SK-N-SH treated with all-trans-retinoic acid at 6 μM for 48 hours (cell line): ENCODE data around the gene PHF19.

Experiments used
- CSDC2 ChIP-seq: fragments of 250-450 bp; sonication (Bioruptor Pico); IDR thresholded peaks from 2 replicates; pipeline ENCODE4 v1.5.0; 2020; ENCODE audit warnings: mild to moderate bottlenecking, moderate library complexity
- OSR1 ChIP-seq: fragments of 250-450 bp; sonication (Bioruptor Pico); IDR thresholded peaks from 2 replicates; pipeline ENCODE4 v1.8.0; 2022; ENCODE audit warnings: moderate library complexity, mild to moderate bottlenecking, inconsistent platforms
- TOX ChIP-seq: fragments of 250-450 bp; sonication (Bioruptor Pico); IDR thresholded peaks from 2 replicates; pipeline ENCODE4 v1.8.0; 2021; ENCODE audit warnings: mild to moderate bottlenecking, moderate library complexity, borderline replicate concordance
- ZFP30 ChIP-seq: fragments of 450-650 bp; formaldehyde crosslinking; IDR thresholded peaks from 2 replicates; pipeline ENCODE4 v1.5.0; 2022; ENCODE audit warnings: mild to moderate bottlenecking, moderate library complexity
- ZNF8 ChIP-seq: fragments of 450-650 bp; formaldehyde crosslinking; IDR thresholded peaks from 2 replicates; pipeline ENCODE4 v1.5.0; 2020; ENCODE audit warnings: mild to moderate bottlenecking, moderate library complexity
- TF ChIP-seq, protein P1 (sequence below): fragments of 250-450 bp; sonication (Bioruptor Pico); IDR thresholded peaks from 2 replicates; pipeline ENCODE4 v1.5.1; 2020; ENCODE audit warnings: low read depth, mild to moderate bottlenecking, moderate library complexity

DNA sequence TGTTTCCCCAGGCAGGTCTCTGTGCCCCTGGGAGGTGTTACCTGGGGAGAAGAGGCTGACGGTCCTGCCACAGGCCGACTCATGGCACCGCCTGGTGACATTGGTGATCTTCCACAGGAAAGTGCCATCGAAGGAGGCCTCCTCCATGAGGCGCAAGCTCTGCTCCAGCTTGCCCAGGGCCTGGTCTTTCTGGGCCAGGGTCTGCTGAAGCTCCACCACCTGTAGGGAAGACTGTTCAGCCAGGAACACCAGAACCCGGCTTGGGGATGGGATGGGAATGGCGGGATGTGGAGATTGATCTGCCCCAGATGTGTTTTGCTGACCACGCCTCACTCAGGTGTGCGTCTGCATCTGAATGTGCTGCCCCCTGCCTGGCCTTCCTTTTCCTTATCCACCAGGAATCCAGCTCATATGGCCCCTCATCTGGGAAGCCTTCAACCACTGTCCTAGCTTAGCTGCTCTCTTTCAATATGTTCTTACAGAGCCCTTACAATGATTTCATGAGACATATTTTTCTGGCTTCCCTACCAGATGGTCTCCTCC, 34.4 kb upstream of the PHF19 start:
- no peak for TF ChIP-seq OSR1 (CRISPR knock-in tag)
- no peak for TF ChIP-seq TOX (CRISPR knock-in tag)
- TF ChIP-seq ZFP30, result no peak
- TF ChIP-seq, protein P1, sequence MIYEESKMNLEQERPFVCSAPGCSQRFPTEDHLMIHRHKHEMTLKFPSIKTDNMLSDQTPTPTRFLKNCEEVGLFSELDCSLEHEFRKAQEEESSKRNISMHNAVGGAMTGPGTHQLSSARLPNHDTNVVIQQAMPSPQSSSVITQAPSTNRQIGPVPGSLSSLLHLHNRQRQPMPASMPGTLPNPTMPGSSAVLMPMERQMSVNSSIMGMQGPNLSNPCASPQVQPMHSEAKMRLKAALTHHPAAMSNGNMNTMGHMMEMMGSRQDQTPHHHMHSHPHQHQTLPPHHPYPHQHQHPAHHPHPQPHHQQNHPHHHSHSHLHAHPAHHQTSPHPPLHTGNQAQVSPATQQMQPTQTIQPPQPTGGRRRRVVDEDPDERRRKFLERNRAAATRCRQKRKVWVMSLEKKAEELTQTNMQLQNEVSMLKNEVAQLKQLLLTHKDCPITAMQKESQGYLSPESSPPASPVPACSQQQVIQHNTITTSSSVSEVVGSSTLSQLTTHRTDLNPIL, result no peak
- no peak for TF ChIP-seq ZNF8 (CRISPR knock-in tag)
- no peak for TF ChIP-seq CSDC2 (CRISPR knock-in tag)
